H1 (cell line): ENCODE measurements around the gene HHAT. TPM values are rescaled to one million over a fixed set of nuclear protein-coding genes. Genes with fewer than 3 reads are reported as not detected.

Experiments used
- CTCF ChIA-PET: fragments of 300-600 bp; sonication (Branson Sonifier 250); formaldehyde crosslinking; loops from one replicate; lab custom pipeline; 2021; ENCODE audit not compliant: partially characterized antibody; lab: Charles Lee
- POLR2A ChIA-PET: fragments of 300-600 bp; sonication (Branson Sonifier 250); formaldehyde crosslinking; loops from one replicate; lab custom pipeline; 2021; ENCODE audit warnings: inconsistent platforms; ENCODE audit not compliant: partially characterized antibody; lab: Charles Lee
- DNase-seq, 2 experiments: peaks; one replicate each; pipeline versions ENCODE4 v3.0.0 to v3.0.0-alpha.2; 2010 to 2022; ENCODE audit warnings: low spot score in 2 of 2, low read depth in 1 of 2, mixed read lengths in 1 of 2
- FAIRE-seq: peaks from 2 replicates; lab custom pipeline; 2011; peaks lifted over from hg19 to GRCh38; lab: Jason Lieb, UNC
- H2AFZ ChIP-seq: 2 replicates; pipeline ENCODE4 v1.8.1; 2012; ENCODE audit warnings: low read length, inconsistent platforms
- H2AK5ac ChIP-seq: 2 replicates; pipeline ENCODE4 v1.6.1; 2013; ENCODE audit warnings: low read depth, low read length
- H2BK120ac ChIP-seq: replicated peaks from 2 replicates; pipeline ENCODE3; 2013; ENCODE audit warnings: low read depth, low read length, inconsistent platforms
- H2BK12ac ChIP-seq: 2 replicates; pipeline ENCODE4 v1.6.1; 2013; ENCODE audit warnings: low read depth, low read length
- H2BK15ac ChIP-seq: 2 replicates; pipeline ENCODE4 v1.6.1; 2013; ENCODE audit warnings: low read length
- H2BK20ac ChIP-seq: 2 replicates; pipeline ENCODE4 v1.6.1; 2013; ENCODE audit warnings: low read length
- H2BK5ac ChIP-seq: 2 replicates; pipeline ENCODE4 v1.6.1; 2013; ENCODE audit warnings: low read depth, low read length
- H3K14ac ChIP-seq: 2 replicates; pipeline ENCODE4 v1.6.1; 2013; ENCODE audit warnings: inconsistent platforms; ENCODE audit not compliant: insufficient read length
- H3K18ac ChIP-seq: 2 replicates; pipeline ENCODE4 v1.6.1; 2013; ENCODE audit warnings: low read length; ENCODE audit errors: extremely low read depth
- H3K23ac ChIP-seq: 2 replicates; pipeline ENCODE4 v1.6.1; 2013; ENCODE audit warnings: inconsistent platforms; ENCODE audit not compliant: insufficient read length
- H3K23me2 ChIP-seq: 2 replicates; pipeline ENCODE4 v1.6.1; 2013; ENCODE audit warnings: low read depth, low read length
- H3K27ac ChIP-seq: 2 replicates; pipeline ENCODE4 v1.6.1; 2011; ENCODE audit warnings: low read depth, low read length, inconsistent platforms
- H3K27me3 ChIP-seq, 4 experiments: replicated peaks in 1 of 4; 1 replicate in 1 of 4; 2 replicates in 3 of 4; pipeline versions ENCODE4 v1.6.1 to v1.8.1; 2011 to 2013; ENCODE audit warnings: low read length in 3 of 4, mild to moderate bottlenecking in 3 of 4, inconsistent platforms in 2 of 4, mixed read lengths in 2 of 4, moderate library complexity in 1 of 4; ENCODE audit not compliant: control insufficient read depth in 3 of 4, insufficient read depth in 3 of 4; ENCODE audit errors: extremely low read depth in 1 of 4
- H3K36me3 ChIP-seq, 4 experiments: 2 replicates each; pipeline versions ENCODE4 v1.6.1 to v1.8.1; 2011 to 2013; ENCODE audit warnings: mild to moderate bottlenecking in 4 of 4, low read length in 3 of 4, moderate library complexity in 2 of 4, control low read depth in 1 of 4, inconsistent platforms in 1 of 4; ENCODE audit not compliant: insufficient read depth in 4 of 4, control insufficient read depth in 2 of 4
- H3K4ac ChIP-seq: replicated peaks from 2 replicates; pipeline ENCODE3; 2013; ENCODE audit warnings: low read length, low read depth, mixed read lengths, inconsistent platforms; ENCODE audit not compliant: insufficient read length
- H3K4me1 ChIP-seq, 4 experiments: replicated peaks in 1 of 4; 1 replicate in 1 of 4; 2 replicates in 3 of 4; pipeline versions ENCODE4 v1.6.1 to v1.8.1; 2011 to 2013; ENCODE audit warnings: low read length in 3 of 4, inconsistent platforms in 2 of 4, mixed read lengths in 1 of 4; ENCODE audit not compliant: insufficient read depth in 4 of 4, control insufficient read depth in 3 of 4
- H3K4me2 ChIP-seq, 2 experiments: 2 replicates each; pipeline versions ENCODE4 v1.6.1 to v1.8.1; 2011 to 2013; ENCODE audit warnings: low read depth in 2 of 2, low read length in 2 of 2, control low read depth in 1 of 2, inconsistent platforms in 1 of 2, mild to moderate bottlenecking in 1 of 2; ENCODE audit not compliant: insufficient read depth in 1 of 2
- H3K4me3 ChIP-seq, 4 experiments: fragments of 200-600, 300-600 bp in 1 of 4; sonication (generic), shearing (Covaris generic), sonication (Bioruptor Twin) in 1 of 4; 2 replicates each; pipeline versions ENCODE4 v1.5.1 to v1.8.1; 2011 to 2016; ENCODE audit warnings: low read length in 4 of 4, low read depth in 3 of 4, control low read depth in 2 of 4, inconsistent platforms in 2 of 4, mild to moderate bottlenecking in 2 of 4, mixed read lengths in 1 of 4, moderate library complexity in 1 of 4; ENCODE audit not compliant: insufficient read depth in 2 of 4; ENCODE audit errors: extremely low read depth in 1 of 4
- H3K56ac ChIP-seq: replicated peaks from 2 replicates; pipeline ENCODE3; 2013; ENCODE audit warnings: low read depth, mild to moderate bottlenecking, mixed read lengths, low read length, inconsistent platforms; ENCODE audit not compliant: insufficient read length
- H3K79me1 ChIP-seq: 2 replicates; pipeline ENCODE4 v1.6.1; 2013; ENCODE audit warnings: low read depth, low read length, control low read depth
- H3K79me2 ChIP-seq, 2 experiments: 2 replicates each; pipeline versions ENCODE4 v1.6.1 to v1.8.1; 2012 to 2013; ENCODE audit warnings: low read length in 2 of 2, mild to moderate bottlenecking in 2 of 2, inconsistent platforms in 1 of 2; ENCODE audit not compliant: insufficient read depth in 2 of 2, control insufficient read depth in 1 of 2
- H3K9ac ChIP-seq, 4 experiments: replicated peaks in 1 of 4; 1 replicate in 1 of 4; 2 replicates in 3 of 4; pipeline versions ENCODE4 v1.6.1 to v1.8.1; 2011 to 2013; ENCODE audit warnings: low read depth in 3 of 4, low read length in 3 of 4, control low read depth in 2 of 4, mild to moderate bottlenecking in 2 of 4, moderate library complexity in 2 of 4, inconsistent platforms in 1 of 4; ENCODE audit errors: extremely low read depth in 1 of 4
- H3K9me3 ChIP-seq, 2 experiments: 2 replicates each; pipeline versions ENCODE4 v1.6.1 to v1.8.1; 2012 to 2013; ENCODE audit warnings: mild to moderate bottlenecking in 2 of 2, moderate library complexity in 2 of 2, control low read depth in 1 of 2, inconsistent platforms in 1 of 2, low read depth in 1 of 2, low read length in 1 of 2, mixed read lengths in 1 of 2; ENCODE audit not compliant: insufficient read depth in 2 of 2
- H4K20me1 ChIP-seq, 2 experiments: replicated peaks in 1 of 2; 2 replicates each; pipeline versions ENCODE3 to v1.8.1; 2011 to 2013; ENCODE audit warnings: inconsistent platforms in 2 of 2, low read length in 2 of 2, mild to moderate bottlenecking in 1 of 2; ENCODE audit not compliant: insufficient read depth in 2 of 2, control insufficient read depth in 1 of 2
- H4K5ac ChIP-seq: 2 replicates; pipeline ENCODE4 v1.6.1; 2013; ENCODE audit warnings: low read length, low read depth, mixed read lengths, inconsistent platforms; ENCODE audit not compliant: insufficient read length
- H4K8ac ChIP-seq: 2 replicates; pipeline ENCODE4 v1.8.0; 2013; ENCODE audit warnings: mild to moderate bottlenecking, moderate library complexity, low read length, inconsistent platforms; ENCODE audit not compliant: insufficient read depth; ENCODE audit errors: extremely low read depth
- H4K91ac ChIP-seq: replicated peaks from 2 replicates; pipeline ENCODE3; 2013; ENCODE audit warnings: low read length, mixed read lengths, inconsistent platforms; ENCODE audit not compliant: insufficient read length
- MAX ChIP-seq: IDR thresholded peaks from 2 replicates; pipeline ENCODE4 v1.6.1; 2012; ENCODE audit warnings: inconsistent platforms
- USF2 ChIP-seq: IDR thresholded peaks from 2 replicates; pipeline ENCODE4 v1.6.1; 2011; ENCODE audit warnings: low read length, improper control_type of control experiment
- WGBS, 2 experiments: shearing (Covaris generic) in 1 of 2; methylation state at CpG; one replicate each; pipeline versions ENCODE4 v1.1.6 to v1.1.7; 2013 to 2015; ENCODE audit warnings: low lambda C conversion rate in 2 of 2, mixed read lengths in 2 of 2, inconsistent platforms in 1 of 2, low coverage in 1 of 2, missing lambda C conversion rate in 1 of 2; ENCODE audit not compliant: insufficient replicate concordance in 2 of 2, insufficient coverage in 1 of 2, insufficient read length in 1 of 2; ENCODE audit errors: extremely low coverage in 1 of 2, missing lambda C conversion rate in 1 of 2; 5-methylcytosine and 5-hydroxymethylcytosine counted together
- polyA plus RNA-seq, 7 experiments: library from polyadenylated mRNA; depleted of rRNA in 3 of 7; stranded (reverse) in 5 of 7; unstranded in 2 of 7; fragments of >200 nt in 5 of 7; fragments of 200-250 nt in 2 of 7; gene quantifications; 1 replicate in 5 of 7; 2 replicates in 1 of 7; 4 replicates in 1 of 7; pipeline versions ENCODE4 v1.2.1 to v1.2.3, GENCODE V29; 2011 to 2013; ENCODE audit warnings: missing spikeins in 2 of 7, mixed read lengths in 2 of 7
- total RNA-seq: library from RNA; stranded (reverse); fragmentation: NEBNext Ultra II Directional; extraction: Animal tissue kit (Norgen Biotek cat#: 25700); gene quantifications from 2 replicates; pipeline ENCODE4 v1.2.1, GENCODE V29; 2021

Gene HHAT
- total and polyA plus RNA-seq, 2 of the 8 experiments (the other 6 are each of a cell fraction or from before 2014, with no cell fraction given), result 0.15 to 0.51 TPM

GRCh38 chr1:210557426-210558077 lies 228.8 kb downstream of the HHAT start:
- Histone ChIP-seq H3K14ac (no peak overlapping the region), H2BK5ac (no peak overlapping the region), H3K4me3 (no peak overlapping the region), H3K9me3 (no peaks in the 10 kb centered on the region), H3K79me2 (no peaks in the 10 kb centered on the region), H4K8ac (no peak overlapping the region), H3K18ac (no peak overlapping the region), H2BK15ac (no peak overlapping the region), H2BK120ac (no peak overlapping the region), H3K4ac (no peak overlapping the region), H2AFZ (no peak overlapping the region), H2BK12ac (no peak overlapping the region), H3K79me1 (no peaks in the 10 kb centered on the region), H2AK5ac (no peak overlapping the region), H4K91ac (no peak overlapping the region), H3K23ac (no peak overlapping the region), H3K23me2 (no peaks in the 10 kb centered on the region), H3K4me2 (no peak overlapping the region), H3K27me3 (no peaks in the 10 kb centered on the region), H3K4me1 (no peaks in the 10 kb centered on the region), H2BK20ac (no peak overlapping the region), H3K9ac (no peak overlapping the region), H3K36me3 (no peaks in the 10 kb centered on the region), H4K5ac (no peak overlapping the region), H4K20me1 (no peaks in the 10 kb centered on the region), H3K27ac (no peak overlapping the region), H3K56ac (no peak overlapping the region)
- no peak for DNase-seq
- no peak for FAIRE-seq
- CTCF ChIA-PET, result interaction anchor here (0.6 kb wide), 1 partner anchor 919 kb away, joined by 3 read pairs; no protein-coding TSS in a partner anchor
- TF ChIP-seq MAX (no peak), USF2 (no peak)
- POLR2A ChIA-PET, result no interaction called here
- WGBS, 2 experiments, result 87% methylated on average over 7 of the region's 7 CpGs; no CpG with 5 or more reads in 1 of the 2 experiments
